Stimulated activated CD8-positive, alpha-beta memory T cell treated with anti-CD3 and anti-CD28 coated beads, Interleukin-7, amount 100 ng/mL, for 1 hour (primary cell): ENCODE results near the gene F10.

ENCODE experiments used
- DNase-seq, 2 donors: peaks; one replicate each; pipeline ENCODE4 v3.0.0-alpha.2; 2020; ENCODE audit warnings: low read depth in 2 of 2

F10 gene

DNA sequence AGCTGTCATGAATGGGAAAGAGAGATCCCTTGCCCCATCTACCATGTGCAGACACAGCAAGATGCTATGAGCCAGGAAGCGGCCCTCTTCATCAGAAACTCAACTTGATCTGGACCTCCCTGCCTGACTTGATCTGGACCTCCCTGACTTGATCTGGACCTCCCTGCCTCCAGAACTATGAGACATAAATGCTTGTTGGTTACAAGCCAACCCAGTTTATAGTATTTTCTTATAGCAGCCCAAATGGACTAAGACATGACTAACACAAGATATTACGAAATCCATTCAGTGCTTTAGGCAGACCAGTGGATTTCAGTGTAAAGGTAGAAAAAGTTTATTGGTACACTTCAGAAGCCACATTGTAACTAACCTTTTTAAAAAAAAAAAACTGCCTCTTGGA lies 70.3 kb downstream of the F10 start:
- DNase-seq: no peak

DNA sequence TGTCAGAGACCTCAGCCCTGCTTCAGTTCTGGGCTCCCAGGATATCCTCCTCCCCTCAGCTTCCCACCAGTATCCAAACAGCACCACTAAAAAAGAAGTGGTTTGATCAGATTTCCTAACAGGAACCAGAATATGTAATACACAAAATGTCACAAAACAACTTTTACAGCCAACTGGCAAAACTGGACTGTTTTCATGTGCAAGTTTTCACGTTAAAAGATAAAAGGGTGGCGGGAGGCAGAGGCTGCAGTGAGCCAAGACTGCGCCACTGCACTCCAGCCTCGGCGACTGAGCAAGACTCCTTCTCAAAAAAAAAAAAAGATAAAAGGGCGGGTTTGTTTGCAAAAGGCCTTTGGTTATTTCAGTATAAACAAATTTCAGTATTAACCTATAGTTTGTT lies 72.8 kb downstream of the F10 start:
- no peak for DNase-seq

DNA sequence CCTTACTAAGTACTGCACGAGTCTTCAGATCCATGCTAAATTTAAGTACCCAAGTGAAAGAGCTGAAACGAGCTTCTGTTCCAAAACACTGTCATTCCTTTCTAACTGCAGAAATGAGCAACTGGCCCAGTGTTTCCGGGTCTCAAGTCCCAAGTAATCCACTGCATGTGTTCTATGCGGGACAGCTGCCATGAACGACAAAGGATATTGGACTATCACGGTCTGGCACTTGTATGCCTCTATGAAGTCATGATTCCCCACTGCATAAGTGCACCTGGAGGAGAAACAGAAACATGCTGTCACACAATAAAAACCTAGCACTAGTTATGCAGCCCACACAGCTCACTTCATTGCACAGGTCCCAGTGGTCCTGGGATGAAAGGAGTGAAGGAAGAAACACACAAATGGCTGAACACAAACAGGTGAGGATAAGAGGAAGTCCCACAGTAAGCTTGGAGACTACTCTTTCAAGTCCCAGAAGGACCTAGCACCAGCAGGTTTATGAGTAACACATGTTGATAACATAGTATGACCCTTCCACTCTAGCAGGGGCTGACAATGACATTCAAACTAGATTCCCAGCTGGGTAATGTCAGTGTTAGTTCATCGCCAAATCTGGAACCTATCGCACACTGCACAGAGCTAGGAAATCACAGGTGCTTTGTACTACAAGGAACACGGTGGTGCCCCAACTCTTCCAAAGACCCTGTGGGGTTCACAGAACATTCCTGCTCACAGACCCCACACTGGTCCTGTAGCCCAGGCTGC lies 74.6 kb downstream of the F10 start:
- DNase-seq: no peak
